Ramos (cell line): ENCODE data around the gene UBL4B.

Experiments
- in situ Hi-C: fragments of 300-500 bp; cut with MboI; formaldehyde crosslinking; loops from one replicate; pipeline ENCODE4 v1.14.3; 2022; ENCODE audit warnings: low sequenced_read_pairs; ENCODE audit not compliant: unreplicated experiment

UBL4B gene

DNA sequence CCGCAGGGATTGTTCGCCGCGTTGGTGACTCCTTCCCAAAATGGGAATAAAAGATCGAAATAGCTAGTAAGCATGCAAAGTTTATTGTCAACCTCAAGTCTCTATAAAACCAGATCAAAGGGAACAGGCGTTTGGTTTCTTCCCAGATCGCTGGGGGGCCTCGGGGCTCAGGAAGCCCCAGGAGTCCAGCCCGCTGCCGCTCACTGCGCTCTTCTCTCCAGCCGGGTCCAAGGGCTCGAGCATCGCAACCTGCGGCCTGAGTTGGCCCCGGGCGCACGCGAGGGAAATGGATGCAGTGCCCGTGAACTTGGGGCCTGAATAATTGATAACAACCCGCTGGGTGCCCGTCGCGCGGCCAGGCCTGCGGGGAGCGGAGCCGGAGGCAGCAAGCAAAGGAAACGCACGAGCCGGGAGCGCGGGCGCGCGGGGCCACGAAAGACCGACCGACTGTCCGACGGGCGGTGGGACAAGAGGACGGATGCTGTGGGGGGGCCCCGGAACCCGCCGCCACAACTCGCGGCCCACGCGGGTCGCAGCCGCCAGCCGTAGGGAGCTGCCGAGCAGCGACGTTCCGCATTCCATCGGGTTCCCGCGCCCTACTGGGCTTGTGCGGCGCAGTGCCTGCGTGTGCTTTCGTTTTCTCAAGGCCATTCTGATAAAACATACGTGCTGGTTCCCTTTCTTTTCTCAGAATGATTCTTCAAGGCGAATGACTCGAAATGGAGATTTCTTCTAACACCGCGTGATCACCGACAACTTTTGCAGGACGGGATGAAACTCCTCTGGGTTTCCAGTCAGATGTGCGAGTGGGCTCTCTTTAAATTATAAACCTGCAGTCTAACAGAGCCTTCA is 27.8 kb upstream of the UBL4B start:
- in situ Hi-C loops, result no loop called here

DNA sequence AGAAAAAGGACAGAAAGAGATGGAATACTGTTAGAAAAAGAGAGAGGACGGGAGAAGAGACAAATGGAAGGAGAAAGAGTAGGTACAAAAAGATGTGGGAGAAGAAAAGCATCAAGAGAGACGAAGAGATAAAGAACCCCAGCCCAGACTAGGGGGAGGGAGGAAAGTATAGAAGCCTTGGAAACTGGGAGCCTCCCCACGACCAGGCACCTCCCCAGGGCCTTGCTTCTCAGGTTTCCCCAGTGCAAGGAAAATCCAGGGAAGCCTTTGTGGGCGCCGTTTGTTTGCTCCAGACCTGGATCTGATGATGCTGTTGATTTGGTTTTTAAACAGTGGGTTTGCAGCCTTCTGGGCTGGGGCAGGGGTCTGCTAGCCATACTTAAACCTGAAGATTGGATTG is 26.6 kb upstream of the UBL4B start:
- in situ Hi-C loops, result no loop called here

DNA sequence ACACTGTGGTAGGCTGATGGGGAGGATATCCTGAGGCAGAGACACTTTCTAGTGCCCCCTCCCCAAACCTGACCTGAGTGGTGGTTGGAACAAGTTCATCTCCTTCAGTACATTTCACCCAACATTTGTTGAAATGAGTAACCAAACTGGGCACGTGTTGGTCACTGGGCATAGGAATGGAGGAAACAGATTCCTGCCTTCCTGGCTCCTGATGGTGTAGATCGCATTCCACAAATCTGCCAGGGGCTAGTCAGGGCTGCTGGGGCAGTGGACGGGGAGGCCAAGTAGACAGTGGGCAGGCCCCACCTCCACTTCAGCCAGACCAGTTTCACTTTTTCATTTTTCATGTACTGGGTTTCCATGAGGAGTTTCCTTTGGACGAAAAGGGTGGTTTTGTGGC is 25.3 kb upstream of the UBL4B start:
- in situ Hi-C loops, result no loop called here

DNA sequence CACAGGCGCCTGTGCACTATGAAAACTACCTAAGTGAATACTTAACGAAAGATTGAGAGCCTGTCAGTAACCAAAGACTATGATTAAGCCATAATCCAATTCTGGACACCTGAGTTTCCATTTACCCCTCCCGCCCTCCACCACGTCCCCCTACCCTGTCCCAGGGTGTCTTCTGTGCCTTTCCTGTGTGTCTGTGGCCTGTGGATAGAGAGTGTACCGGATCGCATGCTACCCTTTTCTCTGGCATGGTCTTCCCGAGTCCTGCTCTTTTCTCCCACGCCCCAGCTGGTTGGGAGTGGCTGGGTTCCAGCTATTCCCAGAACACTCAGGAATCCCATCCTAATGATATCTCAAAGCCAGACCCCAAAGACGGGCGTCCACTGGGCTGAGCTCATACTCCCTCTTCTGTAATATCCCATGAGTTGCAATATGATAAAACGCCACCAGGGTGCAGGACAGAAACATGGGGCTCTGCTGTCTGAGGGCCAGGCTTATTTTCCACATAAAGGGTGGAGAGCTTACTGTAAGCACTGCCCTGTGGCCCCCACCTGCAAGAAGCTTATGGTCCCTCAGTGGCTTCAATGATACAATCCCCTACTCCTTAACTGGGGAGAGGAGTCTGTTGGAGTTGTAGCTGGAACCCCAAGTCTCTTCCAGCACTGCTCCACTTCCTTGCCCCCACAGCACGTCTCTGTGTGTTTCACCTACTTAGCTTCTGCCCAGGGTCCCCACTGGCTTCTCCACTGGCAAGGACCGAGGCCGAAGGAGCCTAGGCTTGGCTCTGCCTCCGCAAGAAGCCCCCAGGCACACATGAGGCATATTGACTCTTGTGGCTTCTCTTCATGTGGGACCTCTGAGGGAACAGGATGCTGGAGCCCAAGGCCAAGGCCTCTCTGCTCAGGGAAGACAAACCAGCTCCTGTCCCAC is 24.2 kb upstream of the UBL4B start:
- in situ Hi-C loops, result no loop called here

DNA sequence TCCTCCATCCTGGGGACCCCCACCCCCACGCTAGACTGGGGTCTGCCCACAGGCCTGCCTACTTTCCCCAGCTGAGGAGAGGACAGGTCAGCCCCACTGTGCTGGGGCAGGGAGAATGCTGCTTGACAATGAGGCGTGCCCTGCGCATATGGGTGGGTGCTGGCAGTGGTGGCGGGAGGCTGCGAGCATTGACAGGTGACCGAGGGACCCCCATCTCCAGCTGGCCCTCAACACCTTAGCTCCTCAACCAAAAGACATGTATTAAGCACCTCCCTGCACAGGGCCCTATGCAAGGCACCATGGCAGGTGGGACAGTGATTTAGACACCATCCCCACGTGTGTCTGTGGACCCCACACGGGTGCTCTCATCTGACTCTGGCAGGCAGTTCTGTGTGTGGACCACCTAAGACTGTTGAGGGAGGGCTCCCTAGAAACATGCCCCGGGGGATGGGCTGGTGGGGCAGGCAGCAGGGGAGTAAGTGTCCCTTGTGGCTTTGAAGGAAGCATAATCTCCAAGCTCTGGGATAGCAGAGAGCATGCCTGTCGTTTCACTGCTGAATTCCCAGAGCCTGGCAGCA is 23.4 kb upstream of the UBL4B start:
- in situ Hi-C loops, result no loop called here

DNA sequence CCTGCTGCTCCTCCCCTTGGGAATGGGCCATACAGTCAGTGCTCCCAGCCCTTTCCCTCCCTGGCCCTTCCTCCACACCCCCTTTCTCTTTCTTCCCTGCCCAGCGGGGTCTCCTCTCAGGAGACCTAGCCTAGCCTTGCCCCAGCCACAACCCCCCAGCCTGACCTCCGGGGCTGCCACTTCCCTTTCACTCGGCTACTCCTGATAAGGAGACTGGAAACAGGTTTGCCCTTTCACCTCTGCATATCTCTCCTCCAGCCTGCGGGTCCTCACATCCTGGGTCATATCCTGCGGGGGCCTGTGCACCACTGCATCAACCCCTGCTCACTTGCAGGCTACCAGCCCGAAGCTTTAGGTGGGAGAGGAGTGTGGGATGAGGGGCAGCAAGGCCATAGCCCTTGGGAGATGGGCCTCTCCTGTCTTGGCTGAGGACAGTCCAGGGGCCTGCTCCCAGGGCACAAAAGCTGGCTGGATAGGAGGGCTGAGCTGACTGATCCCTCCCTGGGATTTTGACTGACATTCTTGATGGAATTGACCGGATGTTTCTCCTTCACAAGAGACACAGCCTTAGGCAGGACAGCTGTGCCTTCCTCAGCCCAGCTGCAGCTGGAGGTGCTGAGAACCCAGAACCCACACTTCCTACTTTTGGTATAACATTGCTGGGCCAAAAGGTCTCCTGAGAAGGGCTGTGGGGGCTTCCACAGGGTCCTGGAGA is 22.5 kb upstream of the UBL4B start:
- in situ Hi-C loops, result no loop called here

DNA sequence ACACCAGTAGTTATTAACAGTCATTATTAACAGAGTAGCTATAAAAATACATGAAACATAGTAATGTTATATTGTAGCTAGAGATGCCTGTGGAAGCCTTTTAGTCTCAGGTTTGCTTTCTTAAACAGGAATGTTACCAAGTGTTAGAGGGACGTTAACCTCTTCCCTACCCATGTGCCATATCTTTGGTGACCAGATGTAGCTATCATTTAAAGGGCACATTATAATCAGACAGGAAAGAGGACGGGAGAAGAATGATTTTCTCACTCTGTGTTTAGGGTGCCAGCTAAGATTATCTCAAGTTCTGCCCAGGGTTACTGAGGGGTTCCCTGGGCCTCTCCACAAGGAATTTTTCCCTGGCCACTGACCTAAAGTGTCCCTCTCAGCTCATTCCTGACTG is 20.9 kb upstream of the UBL4B start:
- in situ Hi-C loops, result no loop called here

DNA sequence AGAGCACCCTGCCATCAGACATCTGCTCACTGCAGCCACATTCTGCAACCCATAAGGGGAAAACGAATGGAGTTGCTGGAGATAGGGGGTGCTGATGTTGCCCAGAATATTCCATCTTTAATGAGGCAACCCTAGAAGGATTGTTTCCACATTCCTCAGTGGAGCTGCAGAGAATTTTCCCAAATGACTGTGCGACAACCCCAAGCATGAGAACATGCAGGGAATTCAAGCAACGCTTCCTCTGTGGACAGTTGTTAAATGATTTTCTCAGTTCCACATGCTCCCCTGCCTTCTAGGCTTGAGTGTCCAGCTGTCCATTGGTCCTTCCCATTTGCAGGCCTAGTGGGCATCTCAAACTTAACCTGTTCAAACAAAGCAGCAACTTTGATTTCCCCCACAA is 20.5 kb upstream of the UBL4B start:
- in situ Hi-C loops, result no loop called here

DNA sequence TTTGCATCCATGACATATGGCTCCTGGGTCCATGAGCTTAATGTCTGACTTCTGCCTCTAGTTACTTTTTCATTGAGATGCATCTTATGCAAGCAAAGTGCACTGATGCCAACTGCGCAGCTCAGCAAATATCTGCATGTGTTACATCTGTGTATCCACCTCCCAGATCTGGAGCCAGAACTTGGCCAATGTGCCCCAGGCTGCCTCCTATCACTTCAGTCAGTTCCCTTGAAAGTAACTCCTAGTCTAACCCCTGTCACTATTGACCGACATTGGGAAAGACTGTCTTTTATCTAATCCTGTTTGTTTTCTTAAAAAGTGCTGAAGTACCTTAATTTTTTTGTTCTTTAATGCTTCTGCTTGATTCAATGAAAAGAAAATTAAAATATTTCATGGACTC is 19.3 kb upstream of the UBL4B start:
- in situ Hi-C loops, result no loop called here

DNA sequence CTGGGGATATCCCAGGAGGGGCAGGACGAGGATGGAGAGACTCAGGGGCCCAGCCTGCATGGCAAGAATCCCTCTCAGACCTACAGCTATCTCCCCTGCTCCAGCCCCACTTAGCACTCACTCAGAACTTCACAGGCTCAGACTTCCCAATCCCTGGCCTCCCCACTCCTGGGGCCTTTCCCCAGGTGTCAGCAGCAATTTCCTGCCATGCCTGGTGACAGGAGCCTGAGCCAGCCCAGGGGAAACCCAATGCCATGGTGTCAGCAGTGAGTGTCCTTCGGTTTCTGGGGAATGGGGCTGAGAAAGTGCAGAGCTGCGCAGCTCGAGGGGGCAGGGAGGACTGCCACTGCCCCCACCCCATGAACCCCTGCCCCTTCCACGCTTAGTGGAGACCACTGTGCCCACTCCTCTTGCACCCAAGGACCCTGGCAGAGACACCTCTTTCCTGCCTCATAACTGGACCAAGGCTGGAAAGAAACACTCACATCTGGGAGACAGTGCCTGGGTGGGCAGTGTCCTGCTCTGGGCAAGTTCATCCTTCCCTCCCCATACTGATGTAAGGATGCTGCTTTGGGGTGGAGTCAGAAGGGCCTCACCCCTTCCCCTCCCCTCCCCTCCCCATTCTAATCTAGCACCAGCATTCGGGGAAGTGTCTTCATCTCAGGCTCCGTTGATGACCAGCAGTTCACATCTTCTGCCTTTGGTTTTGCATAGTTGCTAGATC is 17.1 kb upstream of the UBL4B start:
- in situ Hi-C loops, result no loop called here

DNA sequence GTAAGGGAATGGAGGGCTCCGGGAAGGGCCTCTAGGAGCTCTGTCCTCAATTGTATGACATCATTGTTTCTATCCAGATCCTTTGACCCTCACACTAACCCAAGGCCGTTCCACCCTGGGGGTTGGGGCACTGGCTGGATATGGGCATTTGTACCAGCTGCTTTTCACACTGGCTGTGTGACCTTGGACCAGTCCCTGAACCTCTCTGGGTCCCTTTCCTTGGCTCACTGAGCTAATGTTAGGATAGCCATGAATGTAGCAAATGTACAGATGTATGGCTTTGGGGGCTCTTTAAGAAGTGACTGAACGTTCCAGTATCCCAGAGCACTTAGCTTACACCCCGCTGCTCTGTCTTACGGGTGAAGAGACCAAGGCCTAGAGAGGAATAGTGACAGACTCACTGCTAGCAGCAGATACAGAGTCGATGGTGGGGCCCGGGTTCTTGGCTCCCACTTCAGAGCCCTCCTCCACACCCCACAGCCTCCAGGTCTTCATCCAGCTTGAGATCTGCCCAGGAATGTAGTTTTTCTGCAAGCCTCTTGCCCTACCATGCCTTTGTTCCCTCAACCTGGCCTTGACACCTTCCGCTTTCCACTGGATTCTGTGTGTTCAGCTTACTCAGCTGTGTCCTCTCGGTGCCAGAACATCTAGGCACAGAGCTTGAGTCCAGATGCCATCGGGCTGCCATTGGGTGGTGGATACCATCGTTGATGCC is 14.6 kb upstream of the UBL4B start:
- in situ Hi-C loops, result no loop called here

DNA sequence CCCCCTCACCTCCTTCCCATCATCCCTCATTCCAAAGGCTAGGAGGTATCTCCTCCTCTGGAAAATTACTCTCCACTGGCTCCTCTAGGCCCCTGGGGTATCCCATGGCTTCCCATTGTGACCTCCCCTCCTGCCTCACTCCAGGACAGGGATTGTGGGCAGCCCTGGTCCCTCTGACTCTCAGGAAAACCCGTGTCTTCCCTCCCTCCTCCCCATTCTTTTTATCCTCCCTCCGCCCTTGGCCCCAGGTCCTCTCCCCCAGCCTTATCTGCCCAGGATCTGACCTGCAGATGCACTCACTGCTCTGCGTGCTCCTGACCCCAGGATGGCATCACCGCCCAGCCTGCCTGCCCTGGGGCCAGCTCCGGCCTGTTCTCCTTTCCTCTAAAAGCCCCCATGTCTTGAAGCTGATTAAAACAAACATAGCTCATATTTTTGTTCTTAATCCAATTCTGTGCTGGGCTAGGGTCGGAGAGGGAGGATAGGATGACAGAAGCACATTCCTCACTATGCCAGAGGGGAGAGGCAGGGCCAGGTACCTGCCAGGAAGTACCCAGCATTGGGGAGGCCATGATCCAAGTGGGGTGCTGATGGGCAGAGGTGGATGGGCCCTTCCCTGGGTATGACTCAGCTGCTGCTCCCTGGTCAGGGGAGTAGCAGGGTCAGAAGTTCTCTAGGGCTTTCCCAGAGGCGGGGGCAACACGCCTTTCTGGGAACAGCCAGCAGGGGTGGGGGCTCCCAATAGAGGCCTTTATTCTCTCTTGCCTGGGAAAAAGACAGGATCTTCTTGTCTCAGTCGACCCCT is 13.8 kb upstream of the UBL4B start:
- in situ Hi-C loops, result no loop called here

DNA sequence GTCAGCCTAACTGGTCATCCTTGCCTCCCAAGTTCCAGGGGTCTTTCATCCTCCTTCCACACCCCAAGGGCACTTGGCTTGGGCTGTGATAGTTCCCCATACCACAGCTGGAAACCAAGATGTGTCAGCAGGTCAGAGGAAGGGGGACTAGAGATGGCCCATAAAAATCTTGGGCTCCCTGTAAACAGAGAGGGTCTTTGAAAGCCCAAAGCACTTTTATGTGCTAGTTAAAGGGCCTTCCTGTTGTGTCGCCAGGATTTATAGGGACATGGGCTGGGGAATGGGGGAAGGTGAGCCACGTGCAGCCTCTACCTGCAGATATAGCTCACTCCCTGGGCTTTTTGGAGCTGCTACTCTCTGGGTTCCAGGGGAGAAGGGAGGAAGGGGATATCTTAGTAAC is 11.9 kb upstream of the UBL4B start:
- in situ Hi-C loops, result no loop called here

DNA sequence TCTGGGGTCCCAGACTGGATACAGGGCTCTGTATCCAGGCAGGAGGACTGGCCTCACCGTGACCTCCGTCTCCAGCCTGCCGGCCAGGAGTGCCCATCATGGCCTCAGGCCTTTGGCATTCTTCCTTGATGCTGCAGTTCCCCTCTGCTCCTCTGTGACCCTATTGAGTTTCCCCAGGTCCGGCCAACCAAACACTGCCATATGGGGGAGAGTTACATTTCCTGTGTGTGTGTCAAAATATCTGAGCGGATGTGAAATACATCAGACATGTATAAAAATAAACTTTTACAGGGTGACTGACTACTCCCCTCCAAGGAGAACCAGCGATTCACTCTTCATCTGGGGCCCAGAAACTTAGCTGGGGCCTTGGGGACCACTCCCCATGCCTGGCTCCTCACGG is 10.2 kb upstream of the UBL4B start:
- in situ Hi-C loops, result no loop called here

DNA sequence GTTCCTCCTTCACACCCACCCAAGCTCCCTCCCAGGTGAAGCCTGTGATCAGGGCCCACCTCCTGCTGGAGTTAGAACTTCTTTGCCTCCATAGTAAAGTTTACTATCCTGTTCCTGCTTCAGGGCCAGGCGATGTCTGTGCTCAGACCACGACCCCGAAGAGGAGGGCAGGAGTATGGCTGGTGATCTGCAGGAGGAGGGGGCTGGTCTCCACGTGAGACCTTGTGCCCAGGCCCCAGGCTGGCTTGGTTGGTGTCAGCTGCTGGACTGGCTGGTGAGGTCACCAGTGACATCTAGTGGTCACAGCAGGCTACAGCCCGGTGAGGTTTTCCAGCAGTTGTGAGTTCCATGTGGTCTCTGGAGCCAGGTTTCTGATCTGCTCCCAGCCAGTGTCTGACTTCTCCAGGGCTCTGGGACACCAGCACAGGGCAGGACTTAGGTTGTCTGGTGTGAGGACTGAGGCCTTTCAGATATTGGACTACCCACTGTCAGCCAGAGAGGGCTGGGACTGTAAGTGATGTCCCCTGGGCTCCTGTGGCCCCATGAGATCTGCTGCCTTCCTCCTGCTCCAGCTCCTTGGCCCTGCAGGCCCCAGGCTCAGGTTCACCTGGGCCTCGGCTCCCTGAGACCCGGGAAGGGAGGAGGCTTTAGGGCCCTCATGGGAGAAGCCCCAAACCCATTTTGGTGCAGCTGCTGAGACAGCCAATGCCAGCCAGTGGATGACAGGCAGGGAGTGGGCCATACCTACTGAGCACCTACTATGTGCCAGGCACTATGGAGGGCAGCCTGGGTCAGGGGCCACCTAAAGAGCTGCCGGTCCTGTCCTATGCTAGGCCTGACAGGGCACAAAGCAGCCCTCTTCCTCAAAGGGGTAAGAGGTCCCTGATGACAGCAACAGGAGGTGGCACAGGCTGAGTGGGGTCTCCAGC is 6.0 kb upstream of the UBL4B start:
- in situ Hi-C loops, result no loop called here

DNA sequence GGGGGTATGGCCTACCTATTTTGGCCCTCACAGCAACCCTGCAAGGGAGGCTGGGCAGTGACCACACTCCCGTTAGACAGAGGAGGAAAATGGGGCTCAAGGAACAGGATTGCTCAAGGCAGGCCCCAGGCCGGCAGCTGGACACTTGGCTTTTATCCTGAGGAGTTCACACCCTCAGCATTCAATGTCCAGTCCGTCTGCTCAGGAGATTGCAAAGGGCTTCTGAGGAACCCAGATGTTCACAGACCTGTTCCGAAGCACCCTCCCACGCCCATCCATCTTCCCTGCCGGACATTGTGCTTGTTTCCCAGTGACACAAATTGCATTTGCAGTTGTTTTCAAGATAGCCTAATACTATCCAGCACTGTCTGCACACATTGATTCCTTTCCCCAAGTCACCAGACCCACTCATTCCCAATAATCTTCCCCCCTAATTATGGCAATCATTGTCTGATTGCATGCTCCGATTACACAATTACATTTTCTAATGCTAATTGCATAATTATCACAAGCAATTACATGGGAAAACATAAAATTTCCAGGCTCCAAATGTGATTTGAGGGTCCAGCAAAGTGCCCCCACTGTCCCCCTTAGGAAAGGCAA is 4.3 kb upstream of the UBL4B start:
- in situ Hi-C loops, result no loop called here

DNA sequence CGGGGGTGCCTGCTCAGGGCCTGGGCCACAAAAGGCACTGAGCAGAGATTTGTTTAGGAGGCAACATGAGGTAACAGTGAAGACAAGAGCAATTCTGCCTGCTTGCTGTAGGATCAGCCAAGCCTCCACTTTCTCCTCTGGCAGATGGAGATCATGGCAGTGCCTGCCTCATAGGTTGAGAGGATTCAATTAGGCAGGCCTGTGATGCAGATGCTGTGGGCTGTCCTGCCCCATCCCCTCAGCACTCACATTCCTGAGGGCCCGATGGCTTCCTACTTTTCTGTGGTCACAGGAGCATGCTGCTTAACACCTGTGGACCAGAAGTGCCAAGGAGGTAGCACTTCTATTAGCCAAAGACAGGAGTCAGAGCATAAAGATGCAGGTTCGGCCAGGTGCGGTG is 1.2 kb upstream of the UBL4B start:
- in situ Hi-C loops, result no loop called here
